Measurements from ENCODE around the gene TTLL12. TPM values are rescaled to one million over a fixed set of nuclear protein-coding genes. Genes with fewer than 3 reads are reported as not detected.

TTLL12 gene
- total RNA-seq (ENCODE audit: unreplicated experiment): 15.1 TPM
- long read RNA-seq, transcript TTLL12-201 (14 exons, 3,385 nt): major isoform, 6 of 9 reads
- long read RNA-seq, partial matches to known transcripts: 2 of 9 reads
- long read RNA-seq, other reads (novel, unspliced or antisense): 1 of 9 reads

DNA sequence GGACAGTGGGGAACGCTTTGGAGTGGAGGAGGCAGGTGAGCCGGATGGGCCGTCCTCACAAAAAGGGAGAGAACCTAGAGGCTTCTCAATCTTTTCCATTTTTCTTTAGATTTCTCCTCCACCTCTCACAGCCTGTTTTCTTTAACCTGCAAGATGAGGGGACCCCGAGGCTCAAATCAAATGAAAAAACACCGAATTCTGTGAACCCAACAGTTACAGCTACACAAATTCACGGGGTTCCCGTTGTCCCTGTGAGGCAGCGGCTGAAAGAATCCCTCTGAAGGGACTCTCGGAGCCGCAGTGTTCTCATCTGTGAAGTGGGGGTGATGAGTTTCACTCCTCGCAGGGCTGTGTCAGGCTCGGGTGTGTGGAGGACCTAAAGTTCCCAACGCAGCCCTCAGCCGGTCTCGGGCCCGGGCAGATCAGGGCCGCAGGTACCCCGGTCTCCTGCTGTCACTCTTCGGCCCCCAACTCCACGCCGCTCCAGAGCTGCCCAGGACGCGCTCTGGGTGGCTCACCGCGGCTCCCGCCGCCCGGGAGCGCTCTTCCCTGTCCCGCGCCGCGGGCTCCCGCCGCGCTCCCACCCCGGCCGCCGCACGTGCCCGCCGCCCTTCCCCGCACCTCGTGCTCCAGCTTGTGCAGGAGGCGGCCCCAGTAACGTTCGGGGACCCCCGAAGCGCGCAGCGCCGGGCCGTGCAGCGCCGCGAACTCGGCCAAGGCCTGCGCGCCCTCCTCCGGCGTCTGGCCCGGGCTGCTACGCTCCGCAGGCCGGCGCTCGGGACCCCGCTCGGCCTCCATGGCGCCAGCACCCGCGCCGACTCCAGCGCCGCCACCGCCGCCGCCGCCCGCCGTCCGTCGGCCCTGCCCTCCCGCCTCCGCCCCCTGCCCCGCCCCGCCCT, at the start of gene TTLL12:
Gene TTLL12 (minus strand): TSS at position 863 of the 899 bp plus-strand sequence. CDS start 65 bp downstream, at position 798.
- Mint-ChIP-seq H3K27me3 (ENCODE audit: unreplicated experiment) (peaks cover 4% of the 10 kb centered on the region), H3K36me3 (ENCODE audit: low read depth, unreplicated experiment) (no peaks in the 10 kb centered on the region), H3K4me3 (ENCODE audit: unreplicated experiment) (peak within 1 kb of the TSS; percentile 81), H3K27ac (ENCODE audit: unreplicated experiment) (peak within 1 kb of the TSS; percentile 82), H3K9me3 (ENCODE audit: unreplicated experiment) (no peaks in the 10 kb centered on the region), H3K4me1 (ENCODE audit: unreplicated experiment) (peaks cover 11% of the 10 kb centered on the region)
- peak; percentile 61 for DNase-seq (ENCODE audit: low spot score)
- TF ChIP-seq, protein P1, sequence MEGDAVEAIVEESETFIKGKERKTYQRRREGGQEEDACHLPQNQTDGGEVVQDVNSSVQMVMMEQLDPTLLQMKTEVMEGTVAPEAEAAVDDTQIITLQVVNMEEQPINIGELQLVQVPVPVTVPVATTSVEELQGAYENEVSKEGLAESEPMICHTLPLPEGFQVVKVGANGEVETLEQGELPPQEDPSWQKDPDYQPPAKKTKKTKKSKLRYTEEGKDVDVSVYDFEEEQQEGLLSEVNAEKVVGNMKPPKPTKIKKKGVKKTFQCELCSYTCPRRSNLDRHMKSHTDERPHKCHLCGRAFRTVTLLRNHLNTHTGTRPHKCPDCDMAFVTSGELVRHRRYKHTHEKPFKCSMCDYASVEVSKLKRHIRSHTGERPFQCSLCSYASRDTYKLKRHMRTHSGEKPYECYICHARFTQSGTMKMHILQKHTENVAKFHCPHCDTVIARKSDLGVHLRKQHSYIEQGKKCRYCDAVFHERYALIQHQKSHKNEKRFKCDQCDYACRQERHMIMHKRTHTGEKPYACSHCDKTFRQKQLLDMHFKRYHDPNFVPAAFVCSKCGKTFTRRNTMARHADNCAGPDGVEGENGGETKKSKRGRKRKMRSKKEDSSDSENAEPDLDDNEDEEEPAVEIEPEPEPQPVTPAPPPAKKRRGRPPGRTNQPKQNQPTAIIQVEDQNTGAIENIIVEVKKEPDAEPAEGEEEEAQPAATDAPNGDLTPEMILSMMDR (IDR thresholded peaks at IDR 0.05; ENCODE audit: unreplicated experiment): no peak

DNA sequence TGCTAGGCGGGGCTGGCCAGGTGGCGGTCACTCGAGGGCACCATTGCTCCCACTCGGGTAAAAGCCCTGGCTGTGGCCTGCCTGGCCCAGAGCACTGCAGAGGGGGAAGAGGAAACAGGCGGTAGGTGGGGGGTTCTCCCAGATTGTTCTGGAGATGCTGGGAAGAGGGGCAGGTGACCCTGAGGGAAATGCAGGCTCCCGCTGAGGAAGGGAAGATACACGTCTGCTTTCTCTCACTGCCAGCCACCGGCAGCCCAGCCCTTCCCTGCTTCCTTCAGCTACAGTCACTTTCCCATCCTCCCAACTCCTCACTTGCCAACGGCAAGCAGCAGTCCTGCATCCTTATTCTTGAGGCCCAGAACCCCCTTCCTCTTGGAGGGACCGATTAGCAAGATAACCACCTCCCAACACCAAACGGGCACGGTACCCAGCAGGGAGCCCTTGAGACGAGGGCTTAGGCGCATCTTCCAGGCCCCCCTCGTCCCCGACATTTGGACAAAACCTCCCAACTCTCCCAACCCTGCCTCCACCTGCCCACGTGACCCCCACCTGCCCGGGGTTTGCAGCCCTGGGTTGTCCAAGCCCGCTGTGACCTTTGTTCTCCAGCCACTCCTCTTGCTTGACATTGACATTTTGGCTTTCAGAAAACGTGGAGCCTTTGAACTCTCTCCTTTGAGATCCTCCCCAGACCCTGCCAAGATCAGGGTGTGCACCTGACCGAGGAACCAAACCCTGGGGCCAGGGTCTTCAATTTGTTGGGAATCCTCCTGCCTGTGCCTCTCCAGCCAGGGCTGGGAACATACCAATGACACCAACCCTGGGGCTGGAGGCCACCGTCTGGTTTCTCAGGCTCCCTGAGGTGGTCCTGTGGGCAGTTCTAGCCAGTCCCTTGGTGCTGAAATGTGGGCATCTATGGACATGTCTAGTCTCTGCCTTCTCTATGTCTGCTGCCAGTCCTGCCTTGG, 48.8 kb upstream of the TTLL12 start:
- Mint-ChIP-seq H3K4me1 (ENCODE audit: unreplicated experiment) (peaks cover 8% of the 10 kb centered on the region), H3K4me3 (ENCODE audit: unreplicated experiment) (no peak overlapping the region)

DNA sequence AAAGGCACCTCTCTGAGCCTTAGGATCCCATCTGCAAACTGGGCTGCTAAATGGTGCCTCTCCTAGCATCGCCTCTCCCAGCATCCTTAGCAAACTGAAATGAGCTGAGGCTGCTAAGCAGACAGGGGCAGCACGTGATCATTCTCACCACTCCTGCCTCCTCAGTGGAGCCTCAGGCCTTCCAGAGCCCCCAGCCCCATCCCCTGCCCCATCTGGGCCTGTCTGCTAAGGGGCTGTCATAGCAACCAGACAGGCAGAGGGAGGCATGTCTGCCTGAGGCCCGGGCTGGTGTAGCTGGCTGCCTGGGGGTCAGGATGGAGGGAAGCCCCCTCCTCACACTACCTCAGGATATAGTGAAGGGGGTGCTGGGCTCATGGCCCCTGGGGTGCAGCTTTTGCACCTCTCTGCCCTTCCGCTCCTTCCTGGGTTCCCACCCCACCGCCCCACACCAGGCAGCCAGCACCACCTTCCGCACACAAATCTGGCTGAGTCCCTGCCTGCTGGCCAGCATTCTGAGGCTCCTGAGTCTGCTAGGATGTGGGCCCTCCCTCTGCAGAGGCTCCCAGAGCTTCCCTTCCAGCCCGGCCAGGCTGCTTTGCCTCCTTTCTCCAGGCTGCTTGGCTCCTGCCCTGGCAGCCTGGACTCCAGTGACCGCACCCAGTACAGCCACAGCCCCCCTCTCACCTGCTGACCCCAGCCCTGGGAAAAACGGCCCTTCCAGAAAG, 47.5 kb upstream of the TTLL12 start:
- Mint-ChIP-seq H3K9me3 (ENCODE audit: unreplicated experiment) (no peaks in the 10 kb centered on the region), H3K27ac (ENCODE audit: unreplicated experiment) (no peak overlapping the region), H3K4me3 (ENCODE audit: unreplicated experiment) (no peak overlapping the region), H3K4me1 (ENCODE audit: unreplicated experiment) (peaks cover 8% of the 10 kb centered on the region), H3K27me3 (ENCODE audit: unreplicated experiment) (peaks cover 6% of the 10 kb centered on the region), H3K36me3 (ENCODE audit: low read depth, unreplicated experiment) (peaks cover 4% of the 10 kb centered on the region)
- TF ChIP-seq, protein P1 (IDR thresholded peaks at IDR 0.05; ENCODE audit: unreplicated experiment): no peak
- DNase-seq (ENCODE audit: low spot score): no peak

More for the DNA sequence above, 48.8 kb upstream of the TTLL12 start:
- Mint-ChIP-seq H3K36me3 (ENCODE audit: low read depth, unreplicated experiment) (peaks cover 8% of the 10 kb centered on the region), H3K27me3 (ENCODE audit: unreplicated experiment) (peaks cover 9% of the 10 kb centered on the region), H3K27ac (ENCODE audit: unreplicated experiment) (no peak overlapping the region), H3K9me3 (ENCODE audit: unreplicated experiment) (no peaks in the 10 kb centered on the region)
- no peak for DNase-seq (ENCODE audit: low spot score)
- TF ChIP-seq, protein P1 (IDR thresholded peaks at IDR 0.05; ENCODE audit: unreplicated experiment): no peak

DNA sequence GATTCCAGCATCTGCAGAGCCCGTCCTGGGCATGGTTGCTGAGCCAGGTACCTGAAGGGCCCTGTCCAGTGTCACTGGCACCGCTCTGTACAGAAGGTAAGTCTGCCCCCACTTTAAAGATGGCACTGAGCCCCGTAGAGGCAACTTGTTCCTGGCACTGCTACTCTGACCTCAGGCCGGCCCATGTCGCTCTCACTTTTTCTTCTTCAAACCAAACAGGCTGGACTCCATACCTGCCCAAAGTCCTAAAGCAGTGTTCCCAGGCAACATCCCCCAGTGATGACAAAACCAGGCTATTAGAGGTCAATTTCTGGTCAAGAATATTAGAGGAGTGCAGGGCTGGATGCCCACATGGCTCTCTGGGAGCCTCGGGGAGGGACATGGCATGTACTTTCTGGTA, 46.6 kb upstream of the TTLL12 start:
- peaks cover 6% of the 10 kb centered on the region for H3K27me3 Mint-ChIP-seq (ENCODE audit: unreplicated experiment)
- no peak overlapping the region for H3K27ac Mint-ChIP-seq (ENCODE audit: unreplicated experiment)
- no peak for DNase-seq (ENCODE audit: low spot score)
- TF ChIP-seq, protein P1 (IDR thresholded peaks at IDR 0.05; ENCODE audit: unreplicated experiment): no peak
- H3K9me3 Mint-ChIP-seq (ENCODE audit: unreplicated experiment): no peaks in the 10 kb centered on the region
- no peak overlapping the region for H3K4me3 Mint-ChIP-seq (ENCODE audit: unreplicated experiment)
- peaks cover 5% of the 10 kb centered on the region for H3K36me3 Mint-ChIP-seq (ENCODE audit: low read depth, unreplicated experiment)
- peaks cover 8% of the 10 kb centered on the region for H3K4me1 Mint-ChIP-seq (ENCODE audit: unreplicated experiment)

All from endothelial cell (in vitro differentiated cells).